Thoracic aorta (tissue), 2 donors: ENCODE measurements around the gene SKAP1. TPM values are rescaled to one million over a fixed set of nuclear protein-coding genes. Genes with fewer than 3 reads are reported as not detected.
A peak's percentile ranks its signal among the peaks of the same experiment; 100 is the strongest.

Experiments used
- ATAC-seq: fragments of 150-250 bp; one replicate; pipeline ENCODE4 v1.8.0; 2017; ENCODE audit warnings: low read depth; ENCODE audit not compliant: insufficient number of reproducible peaks, low FRiP score
- DNase-seq: peaks from one replicate; pipeline ENCODE4 v3.0.0-alpha.2; 2020; ENCODE audit warnings: low spot score
- H3K27ac ChIP-seq, 2 donors: fragments of 200-600 bp; sonication (generic); 1 replicate in 1 of 2; 2 replicates in 1 of 2; pipeline ENCODE4 v1.5.1; 2016; ENCODE audit warnings: mild to moderate bottlenecking in 2 of 2, moderate library complexity in 2 of 2
- H3K27me3 ChIP-seq: fragments of 200-600 bp; sonication (generic); replicated peaks from 2 replicates; pipeline ENCODE4 v1.6.0; 2016; ENCODE audit warnings: mild to moderate bottlenecking; ENCODE audit not compliant: insufficient read depth
- H3K36me3 ChIP-seq: fragments of 200-600 bp; sonication (generic); one replicate; pipeline ENCODE4 v1.5.1; 2016
- H3K4me1 ChIP-seq, 2 donors: fragments of 200-600 bp; sonication (generic); 1 replicate in 1 of 2; 2 replicates in 1 of 2; pipeline versions ENCODE4 v1.5.1 to v1.6.0; 2016; ENCODE audit warnings: low read depth in 2 of 2, mild to moderate bottlenecking in 1 of 2; ENCODE audit not compliant: control insufficient read depth in 1 of 2
- H3K4me3 ChIP-seq: fragments of 200-600 bp; sonication (generic); 2 replicates; pipeline ENCODE4 v1.5.1; 2016; ENCODE audit warnings: mild to moderate bottlenecking
- H3K9me3 ChIP-seq: fragments of 200-600 bp; sonication (generic); 2 replicates; pipeline ENCODE4 v1.5.1; 2016
- total RNA-seq, 2 donors: library from RNA; depleted of rRNA; stranded (reverse); fragments of >200 nt; gene quantifications; one replicate each; pipeline versions ENCODE4 v1.1.0 to v1.2.3, GENCODE V29; 2016
- TF ChIP-seq, protein P1 (sequence below): fragments of 200-600 bp; sonication (generic); IDR thresholded peaks from one replicate; pipeline ENCODE4 v1.5.1; 2019; ENCODE audit warnings: antibody characterized with exemption

Gene SKAP1
- total RNA-seq, 2 donors from 2014 or later: 2.6 TPM; not detected in 1

GRCh38 chr17:48301002-48301401, 129.0 kb downstream of the SKAP1 start:
- Histone ChIP-seq H3K36me3 (no peaks in the 10 kb centered on the region), H3K27ac (no peak overlapping the region), H3K27me3 (no peaks in the 10 kb centered on the region), H3K4me3 (no peak overlapping the region), H3K4me1 (no peaks in the 10 kb centered on the region), H3K9me3 (no peaks in the 10 kb centered on the region)
- DNase-seq (no peak), ATAC-seq (no peak)
- TF ChIP-seq, protein P1, sequence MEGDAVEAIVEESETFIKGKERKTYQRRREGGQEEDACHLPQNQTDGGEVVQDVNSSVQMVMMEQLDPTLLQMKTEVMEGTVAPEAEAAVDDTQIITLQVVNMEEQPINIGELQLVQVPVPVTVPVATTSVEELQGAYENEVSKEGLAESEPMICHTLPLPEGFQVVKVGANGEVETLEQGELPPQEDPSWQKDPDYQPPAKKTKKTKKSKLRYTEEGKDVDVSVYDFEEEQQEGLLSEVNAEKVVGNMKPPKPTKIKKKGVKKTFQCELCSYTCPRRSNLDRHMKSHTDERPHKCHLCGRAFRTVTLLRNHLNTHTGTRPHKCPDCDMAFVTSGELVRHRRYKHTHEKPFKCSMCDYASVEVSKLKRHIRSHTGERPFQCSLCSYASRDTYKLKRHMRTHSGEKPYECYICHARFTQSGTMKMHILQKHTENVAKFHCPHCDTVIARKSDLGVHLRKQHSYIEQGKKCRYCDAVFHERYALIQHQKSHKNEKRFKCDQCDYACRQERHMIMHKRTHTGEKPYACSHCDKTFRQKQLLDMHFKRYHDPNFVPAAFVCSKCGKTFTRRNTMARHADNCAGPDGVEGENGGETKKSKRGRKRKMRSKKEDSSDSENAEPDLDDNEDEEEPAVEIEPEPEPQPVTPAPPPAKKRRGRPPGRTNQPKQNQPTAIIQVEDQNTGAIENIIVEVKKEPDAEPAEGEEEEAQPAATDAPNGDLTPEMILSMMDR: no peak

- H3K4me1 ChIP-seq: no peaks in the 10 kb centered on the region
- ATAC-seq (no peak), DNase-seq (no peak)
These were observed 130.3 kb downstream of the SKAP1 start for GRCh38 chr17:48299760-48300159.

GRCh38 chr17:48297825-48298224, 132.2 kb downstream of the SKAP1 start:
- Histone ChIP-seq H3K27ac (no peak overlapping the region), H3K4me1 (no peaks in the 10 kb centered on the region), H3K9me3 (no peaks in the 10 kb centered on the region), H3K4me3 (no peak overlapping the region), H3K36me3 (no peaks in the 10 kb centered on the region), H3K27me3 (peaks cover 7% of the 10 kb centered on the region)
- no peak for DNase-seq
- TF ChIP-seq, protein P1: no peak
- ATAC-seq: no peak

More at GRCh38 chr17:48299760-48300159, 130.3 kb downstream of the SKAP1 start:
- Histone ChIP-seq H3K9me3 (no peaks in the 10 kb centered on the region), H3K27ac (no peak overlapping the region), H3K4me3 (no peak overlapping the region), H3K36me3 (no peaks in the 10 kb centered on the region), H3K27me3 (no peaks in the 10 kb centered on the region)
- TF ChIP-seq, protein P1: no peak

DNA sequence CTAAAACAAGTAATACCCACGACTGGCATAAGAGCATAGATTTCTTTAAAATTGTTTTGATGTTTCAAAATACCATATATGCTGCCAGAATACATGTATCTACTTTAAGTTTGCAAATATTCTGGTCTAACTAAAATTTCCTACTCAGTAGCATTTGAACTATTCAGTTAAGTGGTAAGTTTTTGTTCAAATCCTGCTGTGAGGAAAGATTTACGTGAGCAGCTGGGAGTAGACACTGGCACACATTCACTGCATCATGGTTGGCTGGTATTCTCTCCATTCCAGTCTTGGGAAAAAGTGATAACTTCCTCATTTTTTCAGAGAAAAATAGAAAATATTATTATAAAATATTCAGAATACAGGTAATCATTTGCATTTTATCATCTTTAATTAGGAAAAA, 133.6 kb downstream of the SKAP1 start:
- DNase-seq (no peak), ATAC-seq (no peak)
- H3K27me3 ChIP-seq: peaks cover 12% of the 10 kb centered on the region

GRCh38 chr17:48295362-48296288, 134.4 kb downstream of the SKAP1 start:
- ATAC-seq: no peak
- H3K27me3 ChIP-seq: peaks cover 12% of the 10 kb centered on the region
- peak overlapping the region; percentile 19 for H3K4me3 ChIP-seq
- H3K4me1 ChIP-seq: no peaks in the 10 kb centered on the region
- H3K36me3 ChIP-seq: no peaks in the 10 kb centered on the region
- TF ChIP-seq, protein P1: no peak
- no peaks in the 10 kb centered on the region for H3K9me3 ChIP-seq
- DNase-seq: no peak
- H3K27ac ChIP-seq: no peak overlapping the region

More for the DNA sequence above, 133.6 kb downstream of the SKAP1 start:
- TF ChIP-seq, protein P1: no peak
- Histone ChIP-seq H3K36me3 (no peaks in the 10 kb centered on the region), H3K27ac (no peak overlapping the region), H3K4me3 (no peak overlapping the region), H3K9me3 (no peaks in the 10 kb centered on the region), H3K4me1 (no peaks in the 10 kb centered on the region)
